GM23248 (cell line): ENCODE data around the gene MAML2.

Source experiments
- EZH2 ChIP-seq: fragments of 200-600 bp; sonication (generic); IDR thresholded peaks from 2 replicates; pipeline ENCODE4 v1.6.1; 2018; ENCODE audit warnings: antibody characterized with exemption, mild to moderate bottlenecking; ENCODE audit not compliant: insufficient read depth, poor library complexity, severe bottlenecking
- EZH2phosphoT487 ChIP-seq: fragments of 200-600 bp; sonication (generic); IDR thresholded peaks from 2 replicates; pipeline ENCODE4 v1.6.1; 2018; ENCODE audit warnings: antibody characterized with exemption, moderate library complexity, mild to moderate bottlenecking, low read depth; ENCODE audit not compliant: insufficient read depth

DNA sequence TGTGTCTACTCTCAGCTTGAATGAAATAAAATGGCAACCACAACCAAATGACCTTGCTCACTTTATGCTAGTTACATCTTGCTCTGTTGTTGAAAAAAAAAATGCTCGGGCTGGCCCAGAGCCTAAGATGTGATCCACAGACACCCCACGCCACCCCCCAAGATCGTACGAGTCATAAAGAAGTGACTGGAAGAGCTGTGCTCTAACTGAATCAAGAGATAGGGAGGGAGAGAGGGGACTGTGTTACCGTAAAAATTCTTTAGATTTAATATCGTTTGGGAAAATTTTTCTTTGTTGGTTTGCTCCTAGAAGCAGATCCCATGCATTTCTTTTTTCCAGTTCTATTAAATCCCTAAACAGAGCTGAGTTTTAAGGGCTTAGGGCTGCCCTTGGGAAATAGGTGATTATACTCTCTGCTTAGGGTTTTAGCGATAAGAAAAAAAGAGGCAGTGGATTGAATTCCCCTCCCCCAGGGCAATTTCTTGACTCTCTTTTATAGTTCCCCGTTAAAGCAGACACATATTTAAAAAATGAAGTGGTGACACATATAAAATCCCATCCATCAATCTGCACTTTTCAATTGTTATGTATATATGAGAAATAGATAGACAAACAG lies 14.5 kb downstream of the MAML2 start:
- TF ChIP-seq EZH2phosphoT487: no peak
- TF ChIP-seq EZH2: no peak
